ENCODE measurements around the gene HIVEP3. TPM values are rescaled to one million over a fixed set of nuclear protein-coding genes. Genes with fewer than 3 reads are reported as not detected.

The HIVEP3 gene
- total RNA-seq, 1 donor from 2014 or later = 0.37 TPM

DNA sequence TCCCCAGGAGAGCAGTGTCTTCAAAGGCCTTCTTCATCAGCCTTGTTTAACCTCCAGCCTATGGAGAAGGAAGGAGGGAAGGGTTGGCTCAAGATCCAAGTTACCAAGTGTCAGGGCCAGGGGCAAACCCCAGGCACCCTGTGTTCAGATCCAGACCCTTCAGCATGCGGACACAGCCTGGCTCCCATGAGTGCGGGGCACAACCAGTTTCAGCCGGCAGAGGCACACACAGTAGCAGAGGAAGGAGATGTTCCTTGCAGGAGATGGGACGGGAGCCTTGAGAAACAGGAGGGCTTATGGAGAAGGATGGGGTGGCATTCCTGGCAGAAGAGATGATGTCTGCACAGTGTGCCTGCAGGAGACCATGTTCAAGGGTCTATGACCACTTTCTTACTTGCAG lies 272.5 kb downstream of the HIVEP3 start:
- Mint-ChIP-seq H3K4me1 (peaks cover 5% of the 10 kb centered on the region), H3K27me3 (ENCODE audit: insufficient read depth, low read depth) (peaks cover 7% of the 10 kb centered on the region), H3K4me3 (no peak overlapping the region), H3K9me3 (no peaks in the 10 kb centered on the region), H3K27ac (no peak overlapping the region), H3K36me3 (no peaks in the 10 kb centered on the region)
- no peaks in the 10 kb centered on the region for H3F3A ChIP-seq (ENCODE audit: low read depth)
- no peaks in the 10 kb centered on the region for H4K20me1 ChIP-seq (ENCODE audit: low read depth)
- H3K4me1 ChIP-seq = peaks cover 4% of the 10 kb centered on the region
- no peak overlapping the region for H3K27ac ChIP-seq
- H3K9ac ChIP-seq = no peak overlapping the region
- TF ChIP-seq EZH2 (IDR thresholded peaks at IDR 0.05) (no peak), EZH2phosphoT487 (IDR thresholded peaks at IDR 0.05) (no peak)
- TF ChIP-seq, protein P1, sequence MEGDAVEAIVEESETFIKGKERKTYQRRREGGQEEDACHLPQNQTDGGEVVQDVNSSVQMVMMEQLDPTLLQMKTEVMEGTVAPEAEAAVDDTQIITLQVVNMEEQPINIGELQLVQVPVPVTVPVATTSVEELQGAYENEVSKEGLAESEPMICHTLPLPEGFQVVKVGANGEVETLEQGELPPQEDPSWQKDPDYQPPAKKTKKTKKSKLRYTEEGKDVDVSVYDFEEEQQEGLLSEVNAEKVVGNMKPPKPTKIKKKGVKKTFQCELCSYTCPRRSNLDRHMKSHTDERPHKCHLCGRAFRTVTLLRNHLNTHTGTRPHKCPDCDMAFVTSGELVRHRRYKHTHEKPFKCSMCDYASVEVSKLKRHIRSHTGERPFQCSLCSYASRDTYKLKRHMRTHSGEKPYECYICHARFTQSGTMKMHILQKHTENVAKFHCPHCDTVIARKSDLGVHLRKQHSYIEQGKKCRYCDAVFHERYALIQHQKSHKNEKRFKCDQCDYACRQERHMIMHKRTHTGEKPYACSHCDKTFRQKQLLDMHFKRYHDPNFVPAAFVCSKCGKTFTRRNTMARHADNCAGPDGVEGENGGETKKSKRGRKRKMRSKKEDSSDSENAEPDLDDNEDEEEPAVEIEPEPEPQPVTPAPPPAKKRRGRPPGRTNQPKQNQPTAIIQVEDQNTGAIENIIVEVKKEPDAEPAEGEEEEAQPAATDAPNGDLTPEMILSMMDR (IDR thresholded peaks at IDR 0.05) = no peak
- H3K9me3 ChIP-seq (ENCODE audit: low read depth) = no peaks in the 10 kb centered on the region
- H2AFZ ChIP-seq (replicated peaks) = no peak overlapping the region
- H3K36me3 ChIP-seq = no peaks in the 10 kb centered on the region
- no peaks in the 10 kb centered on the region for H3K79me2 ChIP-seq (ENCODE audit: low read depth)
- H3K4me3 ChIP-seq = no peak overlapping the region
- DNase-seq (ENCODE audit: low spot score) = no peak
- H3K4me2 ChIP-seq = no peak overlapping the region
- H3K27me3 ChIP-seq = no peaks in the 10 kb centered on the region

DNA sequence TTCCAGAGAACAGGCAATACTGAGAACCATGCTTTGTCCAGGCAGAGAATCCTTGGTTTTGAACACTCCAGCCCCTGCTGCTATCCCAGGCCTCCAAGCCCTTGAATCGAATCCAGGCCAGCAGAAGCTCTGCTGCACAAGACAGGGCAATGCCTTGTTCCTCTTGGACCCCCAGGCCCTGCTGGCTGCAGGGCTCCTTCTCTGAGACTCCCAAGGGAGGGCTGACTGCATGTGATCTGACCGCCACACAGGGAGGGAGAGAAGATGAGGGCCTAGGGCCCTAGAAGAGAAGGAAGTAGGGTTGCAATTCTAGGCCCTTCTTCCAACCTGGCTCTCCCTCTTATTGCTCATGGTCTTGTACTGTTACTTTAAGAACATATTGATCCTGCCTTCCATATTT lies 273.7 kb downstream of the HIVEP3 start:
- Histone ChIP-seq H3K9ac (no peak overlapping the region), H3K4me1 (peaks cover 4% of the 10 kb centered on the region), H3K27ac (no peak overlapping the region), H3K4me3 (no peak overlapping the region), H3K4me2 (no peak overlapping the region), H3K79me2 (ENCODE audit: low read depth) (no peaks in the 10 kb centered on the region), H4K20me1 (ENCODE audit: low read depth) (no peaks in the 10 kb centered on the region), H3F3A (ENCODE audit: low read depth) (no peaks in the 10 kb centered on the region), H3K9me3 (ENCODE audit: low read depth) (no peaks in the 10 kb centered on the region), H3K27me3 (no peaks in the 10 kb centered on the region), H3K36me3 (no peaks in the 10 kb centered on the region), H2AFZ (replicated peaks) (peak overlapping the region; percentile 17)
- Mint-ChIP-seq H3K4me1 (peaks cover under 1% of the 10 kb centered on the region), H3K27me3 (ENCODE audit: insufficient read depth, low read depth) (peaks cover 5% of the 10 kb centered on the region), H3K4me3 (no peak overlapping the region), H3K9me3 (no peaks in the 10 kb centered on the region), H3K36me3 (no peaks in the 10 kb centered on the region), H3K27ac (no peak overlapping the region)
- TF ChIP-seq, protein P1 (IDR thresholded peaks at IDR 0.05) = no peak
- TF ChIP-seq EZH2phosphoT487 (IDR thresholded peaks at IDR 0.05) = no peak
- TF ChIP-seq EZH2 (IDR thresholded peaks at IDR 0.05) = no peak
- DNase-seq (ENCODE audit: low spot score) = no peak

DNA sequence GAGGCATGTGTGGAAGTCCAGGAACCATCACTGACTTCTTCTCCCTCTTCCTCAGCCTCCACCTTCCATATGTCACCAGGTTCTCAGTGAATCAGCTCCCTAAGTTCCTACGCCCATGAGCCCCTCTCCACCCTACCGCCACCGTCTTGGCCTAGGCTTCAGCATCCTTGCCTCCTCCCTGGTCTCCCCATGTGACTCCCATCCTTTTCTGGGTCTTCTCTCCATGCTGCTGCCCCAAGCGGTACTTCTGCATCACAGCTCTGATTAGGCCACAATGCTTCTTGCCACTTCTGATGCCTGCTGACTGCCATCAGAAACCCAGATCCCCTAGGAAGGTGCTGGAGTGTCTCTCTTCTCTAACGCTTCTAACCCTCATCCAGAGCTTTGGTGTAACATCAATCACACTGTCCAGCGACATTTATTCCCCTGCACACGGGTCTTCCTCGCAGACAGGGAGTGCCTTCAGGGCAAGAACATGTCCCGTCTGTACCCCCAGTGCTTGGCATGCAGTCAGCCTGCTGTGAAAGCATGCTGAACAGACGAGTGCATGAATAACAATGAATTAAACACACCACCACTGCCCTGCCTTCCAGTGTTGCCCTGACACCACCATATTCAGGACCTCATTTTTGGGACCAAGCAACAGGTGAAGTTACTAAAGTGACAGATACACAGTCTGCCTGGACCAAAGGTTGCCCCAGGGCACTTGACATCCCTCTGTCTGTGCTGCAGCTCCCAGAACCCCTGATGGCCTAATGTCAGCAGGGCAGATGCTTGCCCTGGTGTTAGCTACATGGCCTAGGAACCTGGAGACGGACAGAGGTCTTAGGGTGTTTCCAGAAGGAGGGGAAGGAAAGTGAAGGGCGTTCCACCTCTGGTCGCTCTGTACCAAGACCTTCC lies 275.6 kb downstream of the HIVEP3 start:
- no peak overlapping the region for H3K27ac Mint-ChIP-seq
- peaks cover 4% of the 10 kb centered on the region for H3K27me3 Mint-ChIP-seq (ENCODE audit: insufficient read depth, low read depth)
- no peak for DNase-seq (ENCODE audit: low spot score)
- Histone ChIP-seq H2AFZ (replicated peaks) (no peak overlapping the region), H3K4me2 (no peak overlapping the region), H3K4me1 (peaks cover 4% of the 10 kb centered on the region), H3K9ac (no peak overlapping the region), H3F3A (ENCODE audit: low read depth) (no peaks in the 10 kb centered on the region), H3K4me3 (no peak overlapping the region), H3K79me2 (ENCODE audit: low read depth) (no peaks in the 10 kb centered on the region), H3K36me3 (no peaks in the 10 kb centered on the region), H4K20me1 (ENCODE audit: low read depth) (no peaks in the 10 kb centered on the region), H3K27me3 (no peaks in the 10 kb centered on the region), H3K9me3 (ENCODE audit: low read depth) (no peaks in the 10 kb centered on the region), H3K27ac (no peak overlapping the region)
- H3K4me3 Mint-ChIP-seq = no peak overlapping the region
- no peaks in the 10 kb centered on the region for H3K9me3 Mint-ChIP-seq
- H3K4me1 Mint-ChIP-seq = peaks cover 4% of the 10 kb centered on the region
- no peaks in the 10 kb centered on the region for H3K36me3 Mint-ChIP-seq
- TF ChIP-seq EZH2 (IDR thresholded peaks at IDR 0.05) (no peak), EZH2phosphoT487 (IDR thresholded peaks at IDR 0.05) (no peak)
- TF ChIP-seq, protein P1 (IDR thresholded peaks at IDR 0.05) = no peak
